ENCODE results near the gene UBXN1.
"Not testable (repeated sequence)": the region's sequence is repeated elsewhere in the genome, so short reads cannot be mapped to it uniquely, and the experiment has no call there.

The UBXN1 gene

DNA sequence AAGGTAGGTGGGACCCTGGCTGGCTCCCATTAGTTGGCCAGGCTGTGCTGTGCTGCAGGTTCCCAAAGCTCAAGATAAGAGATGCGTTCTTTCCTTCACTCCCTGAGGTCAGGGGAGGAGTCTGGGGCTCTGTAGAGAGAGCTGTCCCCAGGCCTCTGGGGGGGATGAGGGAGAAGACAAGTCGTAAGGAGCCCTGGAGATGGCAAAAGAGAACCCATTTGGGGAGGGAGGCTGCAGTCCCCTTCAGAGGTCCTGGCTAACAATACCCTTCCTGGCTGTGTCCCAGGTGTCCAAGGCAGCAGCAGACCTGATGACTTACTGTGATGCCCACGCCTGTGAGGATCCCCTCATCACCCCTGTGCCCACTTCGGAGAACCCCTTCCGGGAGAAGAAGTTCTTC, 29.5 kb upstream of the UBXN1 start:
- DNase-seq (ENCODE audit: low read depth in 2 of 2) = no peak

DNA sequence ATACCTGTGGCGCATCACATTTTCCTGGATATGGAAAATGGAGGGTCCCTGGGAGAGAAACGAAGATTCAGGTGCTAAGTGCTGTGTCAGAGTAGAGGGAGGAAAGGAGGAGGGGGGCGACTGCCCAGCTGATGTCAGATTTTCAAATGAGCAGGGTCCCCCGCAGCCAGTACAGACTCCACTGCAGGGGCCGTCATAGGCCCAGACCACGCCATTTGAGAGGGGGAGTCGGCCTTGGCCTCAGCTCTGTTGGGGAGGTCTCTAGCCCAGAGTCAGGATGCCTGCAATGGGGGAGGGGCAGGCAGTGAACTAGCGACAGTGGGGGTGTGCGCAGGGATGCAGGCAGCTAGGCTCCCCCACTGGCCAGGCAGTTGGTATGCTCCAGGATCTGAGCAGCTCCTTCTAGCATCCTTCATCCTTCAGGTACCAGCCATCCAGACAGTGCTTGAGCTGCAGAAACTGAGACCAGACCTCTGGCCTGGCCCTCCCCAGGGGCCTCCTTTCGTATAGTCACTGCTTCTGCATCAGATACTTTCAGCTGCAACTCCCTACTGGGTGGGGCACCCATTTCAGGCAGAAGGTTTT, 28.5 kb upstream of the UBXN1 start, which contains the start of the genes BSCL2 and GNG3:
Gene BSCL2, minus strand, starts transcription at position 148 of the 585 bp plus-strand sequence. CDS start 229 bp downstream, outside the sequence.
Gene GNG3, plus strand, starts transcription at position 400 of the 585 bp plus-strand sequence. CDS start 620 bp downstream, outside the sequence.
- DNase-seq (ENCODE audit: low read depth in 2 of 2) = no peak

DNA sequence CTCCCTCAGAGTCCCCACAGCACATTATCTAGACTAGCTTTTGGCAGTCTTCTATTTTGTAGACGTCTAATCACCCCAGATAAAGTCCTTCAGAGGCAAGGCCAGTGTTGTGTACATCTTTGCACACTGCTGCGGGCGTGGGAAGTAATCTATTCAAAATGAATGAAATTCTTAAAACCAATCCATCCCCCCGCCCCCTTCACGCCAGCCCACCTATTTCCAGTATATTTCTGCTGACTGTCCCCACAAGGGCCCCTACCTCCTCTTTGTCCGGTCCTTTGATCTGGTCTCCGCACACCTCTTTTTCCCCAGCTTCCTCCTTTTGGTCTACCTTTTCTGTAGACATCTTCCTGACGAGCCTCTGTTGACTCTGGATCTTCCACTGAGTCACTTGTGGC, 28.0 kb upstream of the UBXN1 start:
- DNase-seq (ENCODE audit: low read depth in 2 of 2) = no peak

DNA sequence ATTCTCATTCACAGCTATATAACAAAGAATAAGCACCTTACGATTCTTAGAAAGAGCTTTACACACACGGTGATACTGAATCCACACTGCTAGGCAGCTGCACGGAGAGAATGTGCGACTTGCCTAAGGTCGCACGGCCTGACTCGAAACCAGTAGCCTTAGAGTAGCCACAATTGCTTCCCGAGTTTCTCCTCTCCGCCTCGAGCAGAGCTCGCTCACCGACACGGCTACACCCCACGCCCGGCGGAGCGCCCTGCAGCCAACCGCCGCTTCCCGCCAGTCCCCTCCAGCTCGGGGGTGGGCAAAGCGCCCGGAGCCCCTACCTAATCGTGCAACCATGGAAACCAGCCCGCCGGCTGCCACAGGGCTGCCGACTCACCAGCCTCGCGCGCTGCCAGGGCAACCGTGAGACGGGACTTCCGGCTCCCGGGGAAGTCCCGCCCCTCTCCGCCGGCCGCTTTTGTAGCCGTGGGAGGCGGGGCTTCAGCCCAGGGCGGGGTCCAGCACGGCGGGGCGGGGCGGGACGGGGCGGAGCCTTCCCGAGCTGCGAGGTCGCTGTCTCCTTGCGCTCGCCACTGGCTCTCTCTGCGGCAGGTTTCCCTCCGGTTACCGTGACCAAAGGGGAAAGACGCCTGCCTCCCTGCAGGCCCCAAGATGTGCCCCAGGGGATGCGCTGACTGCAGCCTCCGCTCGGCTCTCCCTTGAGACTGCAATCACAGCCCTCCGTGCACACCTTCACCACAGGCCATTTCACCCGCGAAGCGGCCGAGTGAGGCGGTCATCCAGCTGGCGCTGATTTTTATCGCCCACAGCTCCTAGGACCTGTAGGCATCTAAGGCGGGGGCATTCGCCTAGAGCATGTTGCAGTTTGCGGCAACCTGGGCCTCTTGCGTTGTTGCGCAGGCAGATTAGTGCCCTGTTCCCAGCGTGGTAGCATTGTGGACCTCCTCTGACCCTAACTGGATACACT, 27.3 kb upstream of the UBXN1 start:
- DNase-seq (ENCODE audit: low read depth in 2 of 2) = peak; percentile 90 to 94

DNA sequence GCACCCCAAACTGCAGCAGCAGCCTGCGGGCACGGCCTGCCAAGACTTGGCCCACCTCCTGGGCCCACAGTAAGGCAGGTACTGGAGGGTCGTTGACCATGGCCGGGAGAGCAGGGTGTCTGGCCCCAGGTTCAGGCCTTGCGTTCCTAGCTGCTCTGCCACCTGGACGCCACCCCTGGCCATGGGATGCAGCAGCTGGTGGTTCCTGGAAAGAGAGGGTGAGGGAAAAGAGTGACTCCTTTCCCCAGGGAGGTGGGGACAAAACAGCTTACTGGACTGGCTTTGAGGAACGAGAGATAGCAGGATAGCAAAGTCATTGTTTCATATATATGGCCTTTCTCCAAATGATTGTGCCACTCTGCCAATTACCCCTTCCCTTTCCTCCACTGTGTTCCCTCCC, 26.5 kb upstream of the UBXN1 start:
- DNase-seq (ENCODE audit: low read depth in 2 of 2) = no peak

DNA sequence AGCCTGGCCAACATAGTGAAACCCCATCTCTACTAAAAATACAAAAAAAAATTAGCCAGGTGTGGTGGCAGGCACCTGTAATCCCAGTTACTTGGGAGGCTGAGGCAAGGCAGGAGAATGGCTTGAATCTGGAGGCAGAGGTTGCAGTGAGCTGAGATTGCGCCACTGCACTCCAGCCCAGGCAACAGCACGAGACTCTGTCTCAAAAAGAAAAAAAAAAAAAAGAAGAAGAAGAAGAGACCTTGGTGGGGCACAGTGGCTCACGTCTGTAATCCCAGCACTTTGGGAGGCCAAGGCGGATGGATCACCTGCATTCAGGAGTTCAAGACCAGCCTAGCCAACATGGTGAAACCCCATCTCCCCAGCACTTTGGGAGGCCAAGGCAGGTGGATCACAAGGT, 25.0 kb upstream of the UBXN1 start:
- not testable (repeated sequence) for DNase-seq (ENCODE audit: low read depth in 2 of 2)

DNA sequence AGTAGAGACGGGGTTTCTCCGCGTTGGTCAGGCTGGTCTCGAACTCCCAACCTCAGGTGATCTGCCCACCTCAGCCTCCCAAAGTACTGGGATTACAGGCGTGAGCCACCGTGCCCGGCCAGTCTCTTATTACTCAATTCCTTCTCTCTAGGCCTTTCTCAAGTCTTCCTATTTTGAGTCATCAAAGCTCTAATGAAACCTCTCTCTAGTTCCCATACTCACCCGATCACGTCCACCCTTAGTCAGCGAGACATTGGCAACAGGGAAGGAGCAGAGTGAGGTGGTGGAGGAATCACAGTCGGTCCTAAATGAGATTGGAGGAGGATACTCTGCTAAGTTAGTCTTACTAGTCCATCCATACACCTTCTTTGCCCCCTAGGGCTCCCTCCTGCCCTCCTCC, 23.4 kb upstream of the UBXN1 start:
- no peak for DNase-seq (ENCODE audit: low read depth in 2 of 2)

DNA sequence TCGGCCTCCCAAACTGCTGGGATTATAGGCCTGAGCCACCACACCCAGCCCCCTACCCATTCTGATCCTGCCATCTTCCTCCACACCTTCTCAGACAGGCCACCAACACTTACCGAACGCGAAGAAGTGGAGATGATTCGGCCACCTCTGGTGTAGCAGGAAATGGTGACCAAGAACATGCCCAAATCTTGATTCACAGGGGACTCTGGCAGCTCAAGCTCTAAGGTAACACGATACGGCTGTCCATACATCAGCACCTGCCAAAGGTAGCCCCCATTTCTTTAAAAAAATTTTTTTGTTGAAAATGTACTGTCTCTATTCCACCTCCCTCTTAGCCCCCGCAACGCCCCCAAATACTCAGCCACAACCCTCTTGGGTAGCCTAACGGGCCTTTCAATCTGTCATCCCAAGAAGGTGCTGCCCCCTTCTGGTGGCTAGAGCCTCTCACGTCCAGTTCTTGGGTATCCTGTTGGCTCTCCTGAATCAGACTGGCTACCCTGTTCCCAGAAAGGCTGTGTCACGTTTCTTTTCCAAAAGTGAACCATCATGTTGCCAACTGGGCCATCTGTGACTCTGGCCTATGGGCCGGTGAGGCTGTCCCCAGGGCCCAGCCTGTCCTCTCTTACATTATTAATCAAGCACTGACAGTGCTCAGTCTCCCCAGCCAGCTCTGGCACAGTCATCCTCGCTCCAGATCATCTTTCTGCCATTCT, 15.7 kb upstream of the UBXN1 start:
- peak; percentile 54 to 62 for DNase-seq (ENCODE audit: low read depth in 2 of 2)

DNA sequence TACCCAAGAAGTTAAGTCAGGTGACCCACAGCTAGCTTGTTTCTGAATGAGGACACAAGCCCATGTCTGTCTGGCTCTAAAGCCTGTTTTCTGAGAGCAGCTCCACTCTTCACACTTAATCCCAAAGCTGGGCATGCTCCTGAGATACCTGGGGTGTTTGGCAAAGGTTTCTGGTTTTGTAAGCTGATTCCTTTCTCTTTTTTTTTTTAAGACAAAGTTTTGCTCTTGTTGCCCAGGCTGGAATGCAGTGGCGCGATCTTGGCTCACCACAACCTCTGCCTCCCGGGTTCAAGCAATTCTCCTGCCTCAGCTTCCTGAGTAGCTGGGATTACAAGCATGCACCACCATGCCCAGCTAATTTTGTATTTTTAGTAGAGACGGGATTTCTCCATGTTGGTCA, 14.8 kb upstream of the UBXN1 start:
- not testable (repeated sequence) for DNase-seq (ENCODE audit: low read depth in 2 of 2)

DNA sequence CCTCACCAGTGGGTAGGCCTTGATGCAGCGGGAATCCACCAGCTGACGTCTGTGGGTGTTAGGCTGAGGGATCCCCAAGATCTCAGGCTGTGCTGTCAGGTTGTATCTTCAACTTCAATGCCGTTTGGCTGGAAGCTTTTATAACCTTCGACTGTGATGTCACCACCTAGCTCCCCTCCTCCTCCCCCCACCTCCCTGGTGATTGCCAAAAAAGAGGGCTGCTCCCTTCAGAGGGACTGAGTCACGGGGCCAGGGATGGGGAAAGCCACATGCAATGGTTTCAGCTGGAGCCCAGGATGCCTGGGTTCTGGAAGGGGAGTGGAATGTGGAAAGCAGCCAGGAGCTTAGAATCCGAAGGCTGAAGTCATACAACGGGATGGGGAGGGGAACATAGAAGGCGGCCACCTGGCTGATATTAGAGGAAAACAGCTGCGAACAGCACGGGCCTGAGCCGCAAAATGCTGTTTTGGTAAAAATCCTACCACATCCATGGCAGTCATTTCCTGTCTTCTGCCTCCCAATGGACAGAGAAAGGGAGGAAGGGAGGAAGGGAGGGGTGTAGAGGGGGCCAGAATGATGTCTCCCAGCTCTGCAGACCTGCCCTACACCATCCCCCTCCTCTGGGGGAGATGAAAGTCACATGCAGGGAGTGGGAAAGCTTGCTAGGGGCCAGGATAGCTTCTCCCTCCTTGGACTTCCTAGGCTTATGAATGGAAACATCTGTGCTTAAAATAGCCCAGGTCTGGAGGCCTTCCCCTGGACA, 10.7 kb upstream of the UBXN1 start, which contains the start of gene LRRN4CL:
Gene LRRN4CL, minus strand, starts transcription at position 110 of the 763 bp plus-strand sequence. CDS start 1,022 bp downstream, outside the sequence.
- DNase-seq (ENCODE audit: low read depth in 2 of 2) = no peak

DNA sequence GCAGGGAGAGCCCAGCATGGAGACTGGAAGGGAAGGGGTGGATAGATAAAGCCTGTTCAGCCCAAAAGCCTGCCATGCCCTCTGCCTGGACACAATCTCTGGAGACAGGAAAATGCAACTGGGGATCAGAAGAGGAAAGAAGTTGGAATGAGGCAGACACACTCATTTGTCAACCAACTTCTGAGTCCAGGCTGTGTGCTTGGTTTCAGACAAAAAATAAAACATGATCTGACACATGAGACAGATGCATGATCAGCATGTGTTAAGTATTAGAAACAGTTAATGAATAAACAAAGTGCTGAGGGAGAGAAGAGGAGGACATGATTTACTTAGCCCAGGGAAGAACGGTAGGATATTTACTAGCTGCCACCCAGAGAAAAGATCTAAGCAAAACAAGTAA, 9.6 kb upstream of the UBXN1 start:
- no peak for DNase-seq (ENCODE audit: low read depth in 2 of 2)

DNA sequence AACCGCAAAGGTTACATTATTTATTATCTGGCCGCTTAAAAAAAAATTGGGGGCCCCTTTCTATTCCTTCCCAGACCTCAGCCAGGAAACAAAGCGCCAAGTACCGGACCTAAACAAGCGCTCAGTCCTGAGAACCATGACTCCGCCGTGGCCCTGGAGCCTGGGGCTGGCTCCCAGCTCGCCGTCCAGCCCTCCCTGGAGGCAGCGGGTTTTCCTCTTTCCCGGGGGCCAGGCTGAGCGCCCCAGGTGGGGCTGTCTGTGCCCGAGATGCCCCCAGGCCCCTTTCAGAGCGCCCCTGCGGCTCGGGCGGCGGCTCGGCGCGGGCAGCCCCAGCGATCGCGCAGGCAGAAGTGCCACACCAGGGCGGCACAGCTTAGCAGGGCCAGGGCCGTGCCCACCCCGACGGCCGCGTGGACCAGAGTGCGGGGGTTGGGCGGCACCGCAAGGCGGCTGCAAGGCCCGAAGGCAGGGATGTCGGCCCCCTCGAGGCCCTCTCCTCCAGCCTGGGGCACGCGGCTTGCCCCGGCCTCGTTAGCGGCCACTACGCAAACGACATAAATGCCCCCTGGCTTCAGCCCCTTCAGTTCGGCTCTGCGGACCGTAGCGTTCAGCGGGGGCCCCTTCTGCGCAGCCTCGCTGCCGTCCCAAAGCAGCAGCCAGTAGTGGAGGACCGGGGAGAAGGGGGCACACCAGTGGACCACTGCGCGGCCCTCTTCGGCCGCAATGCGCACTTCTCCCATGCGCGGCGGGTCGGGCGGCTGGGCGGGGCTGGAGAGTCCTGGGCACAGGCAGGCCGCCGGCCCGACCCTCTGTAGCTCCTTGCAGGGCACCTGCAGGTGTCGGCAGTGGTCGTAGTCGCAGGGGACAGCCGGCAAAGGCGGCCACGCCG, 8.9 kb upstream of the UBXN1 start:
- DNase-seq (ENCODE audit: low read depth in 2 of 2) = no peak

DNA sequence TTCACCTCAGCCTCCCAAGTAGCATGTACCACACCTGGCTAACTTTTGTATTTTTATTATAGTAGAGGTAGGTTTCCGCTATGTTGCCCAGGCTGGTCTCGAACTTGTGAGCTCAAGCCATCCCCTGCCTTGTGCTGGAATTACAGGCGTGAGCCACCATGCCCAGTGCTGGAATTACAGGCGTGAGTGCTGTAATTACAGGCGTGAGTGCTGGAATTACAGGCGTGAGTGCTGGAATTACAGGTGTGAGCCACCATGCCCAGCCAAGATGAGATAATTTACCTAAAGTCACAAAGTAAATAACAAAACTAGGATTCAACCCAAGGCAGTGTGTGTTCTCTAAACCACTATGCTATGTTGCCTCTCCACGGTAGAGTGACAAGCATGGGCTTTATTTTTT, 3.6 kb upstream of the UBXN1 start:
- no peak for DNase-seq (ENCODE audit: low read depth in 2 of 2)

DNA sequence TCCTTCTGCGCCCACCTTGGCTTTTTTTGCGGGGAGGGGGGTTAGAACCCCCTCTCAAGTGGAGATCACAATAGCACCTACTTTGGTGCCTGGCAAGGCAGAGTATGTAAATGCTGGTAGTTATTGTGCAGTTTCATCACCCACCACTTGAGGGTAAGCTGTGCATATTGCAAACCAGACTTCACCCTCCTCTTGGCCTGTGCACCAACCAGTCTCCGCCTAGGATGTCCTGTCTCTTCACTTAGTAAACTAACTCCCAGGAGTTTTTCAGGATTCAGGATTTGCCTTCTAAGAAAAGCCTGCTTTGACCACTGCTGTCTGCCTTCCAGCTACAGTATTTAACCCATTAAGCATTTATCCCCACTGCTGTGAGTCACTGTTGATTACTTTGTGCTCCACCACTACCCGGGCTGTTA, 2.0 kb upstream of the UBXN1 start:
- peak in 1 of 2 donors; percentile 7 for DNase-seq (ENCODE audit: low read depth in 2 of 2)

DNA sequence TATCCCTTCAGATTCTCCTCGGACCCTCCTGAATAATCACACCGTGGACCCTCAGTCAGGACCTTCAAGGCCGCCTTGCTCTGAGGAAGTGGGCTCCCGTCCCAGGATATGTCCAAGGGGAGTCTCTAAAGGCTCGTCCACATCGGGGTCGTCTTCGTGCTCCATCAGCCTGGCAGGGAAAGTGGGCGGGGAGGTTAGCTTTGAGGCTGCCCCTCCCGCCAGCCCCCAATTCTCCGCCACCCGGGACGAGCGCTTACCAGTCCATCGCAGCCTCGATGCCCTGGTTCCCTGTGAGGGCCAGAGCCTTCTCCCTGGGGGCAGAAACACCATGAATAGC, 472 bp downstream of the UBXN1 start:
- DNase-seq (ENCODE audit: low read depth in 2 of 2) = no peak

DNA sequence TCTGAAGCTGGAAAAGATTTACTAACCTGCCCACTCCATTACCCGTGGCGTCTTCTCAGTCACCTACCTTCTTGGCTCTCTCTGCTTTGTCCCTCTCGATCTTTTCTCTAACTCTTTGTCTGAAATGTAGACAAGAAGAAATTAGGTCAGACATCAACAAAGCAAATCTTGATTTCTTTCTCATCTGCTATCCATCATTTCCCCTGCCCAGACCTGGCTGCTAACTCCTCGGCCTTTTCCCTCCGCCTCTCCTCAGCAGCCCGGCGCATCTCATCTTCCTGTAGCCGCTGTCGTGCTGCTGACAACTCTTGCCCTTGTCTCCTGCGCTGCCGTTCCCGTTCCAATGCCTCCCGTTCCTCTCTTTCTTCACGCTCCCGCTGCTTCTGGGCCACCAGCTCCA, 1.2 kb downstream of the UBXN1 start:
- DNase-seq (ENCODE audit: low read depth in 2 of 2) = no peak

DNA sequence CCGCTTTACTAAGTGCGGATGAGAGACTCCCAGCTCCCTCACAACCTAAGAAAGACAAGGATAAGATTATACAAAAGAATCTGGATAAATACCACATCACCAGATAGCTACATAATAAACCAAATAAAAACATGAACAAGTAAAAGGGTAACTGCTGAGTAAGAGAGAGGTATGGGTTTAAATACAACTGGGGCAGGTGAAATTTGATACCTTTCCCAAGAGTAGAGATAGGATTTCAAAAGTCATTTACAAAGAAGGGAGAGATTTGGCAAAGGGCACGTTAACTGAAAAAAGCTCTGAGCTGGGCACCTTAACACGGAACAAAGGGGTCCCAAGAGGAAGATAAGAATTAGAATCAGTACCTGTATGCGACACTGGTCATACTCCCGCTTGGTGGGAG, 1.7 kb downstream of the UBXN1 start:
- no peak for DNase-seq (ENCODE audit: low read depth in 2 of 2)

DNA sequence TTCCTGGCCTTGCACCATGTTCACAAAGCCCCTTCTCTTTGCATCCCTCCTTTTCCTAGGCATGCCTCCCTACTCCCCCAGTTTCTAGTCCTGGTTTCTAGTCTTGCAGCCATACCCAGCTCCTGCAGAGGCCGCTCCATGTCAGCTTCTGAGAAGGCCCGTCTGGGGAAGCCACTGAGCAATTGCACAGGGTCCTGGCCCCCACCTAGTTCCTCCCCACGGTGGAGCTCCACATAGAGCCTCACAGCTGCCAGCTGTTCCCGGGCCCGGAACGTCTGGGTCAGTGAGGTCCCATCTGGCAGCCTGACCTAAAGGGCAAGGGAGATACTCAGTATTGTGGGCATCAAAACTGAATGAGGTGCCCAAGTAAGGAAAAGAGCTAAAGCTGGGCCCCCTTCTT, 2.2 kb downstream of the UBXN1 start:
- DNase-seq (ENCODE audit: low read depth in 2 of 2) = no peak

DNA sequence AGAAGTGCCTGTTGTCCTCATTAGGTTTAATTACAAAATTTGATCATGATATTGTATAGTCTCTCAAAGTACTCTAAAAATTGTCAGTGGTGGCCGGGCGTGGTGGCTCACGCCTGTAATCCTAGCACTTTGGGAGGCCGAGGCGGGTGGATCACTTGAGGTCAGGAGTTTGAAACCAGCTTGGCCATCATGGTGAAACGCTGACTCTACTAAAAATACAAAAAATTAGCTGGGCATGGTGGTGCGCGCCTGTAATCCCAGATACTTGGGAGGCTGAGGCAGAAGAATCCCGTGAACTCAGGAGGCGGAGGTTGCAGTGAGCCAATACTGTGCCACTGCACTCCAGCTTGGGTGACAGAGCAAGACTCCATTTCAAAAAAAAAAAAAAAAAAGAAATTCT, 3.5 kb downstream of the UBXN1 start:
- DNase-seq (ENCODE audit: low read depth in 2 of 2) = not testable (repeated sequence)

DNA sequence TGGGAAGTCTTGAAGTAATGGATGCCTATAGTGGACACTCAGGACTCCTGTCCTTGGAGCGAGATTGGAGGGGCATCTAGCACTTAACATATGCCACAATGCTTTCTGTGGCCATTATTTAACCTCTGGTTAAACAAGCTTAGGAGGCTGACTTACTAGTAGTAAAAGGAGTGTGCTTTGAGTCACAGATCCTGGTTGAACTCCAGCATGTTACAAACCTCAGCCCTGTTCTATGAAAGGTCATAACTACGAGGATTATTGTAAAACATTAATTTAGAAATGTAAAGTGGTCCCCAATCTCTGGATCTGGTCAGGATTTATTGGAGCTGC, 5.7 kb downstream of the UBXN1 start:
- DNase-seq (ENCODE audit: low read depth in 2 of 2) = no peak

All from stimulated activated CD4-positive, alpha-beta T cell treated with anti-CD3 and anti-CD28 coated beads, Interleukin-1b, Interleukin-23, amount 100 ng/mL, for 1 hour (primary cell).